GM18502 (cell line): ENCODE data around the gene KRT71.

Source experiments
- ATAC-seq: cut with Tn5 transposase; IDR thresholded peaks from one replicate; pipeline ENCODE4 v1.9.1; 2021; ENCODE audit warnings: mild to moderate bottlenecking; ENCODE audit not compliant: unreplicated experiment, poor library complexity

The KRT71 gene

DNA sequence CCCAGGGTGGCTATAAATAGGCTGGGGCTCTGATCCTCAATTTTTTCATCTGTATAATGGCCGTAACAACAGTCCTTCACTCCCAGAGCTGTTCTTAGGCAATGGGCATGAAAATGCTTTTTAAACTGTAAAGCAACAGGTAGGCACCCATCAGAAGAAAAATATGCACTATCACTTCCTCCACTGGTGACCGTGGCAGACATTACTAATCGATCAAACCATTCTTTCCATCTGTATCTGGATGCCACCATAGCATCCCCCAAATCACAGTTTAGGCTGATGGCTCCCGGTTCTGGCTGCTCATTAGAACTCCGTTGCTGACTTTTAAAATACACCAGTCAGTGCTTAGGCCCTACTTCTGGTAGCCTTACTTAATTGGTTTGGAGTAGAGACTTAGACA lies 11.2 kb downstream of the KRT71 start:
- no peak for ATAC-seq

DNA sequence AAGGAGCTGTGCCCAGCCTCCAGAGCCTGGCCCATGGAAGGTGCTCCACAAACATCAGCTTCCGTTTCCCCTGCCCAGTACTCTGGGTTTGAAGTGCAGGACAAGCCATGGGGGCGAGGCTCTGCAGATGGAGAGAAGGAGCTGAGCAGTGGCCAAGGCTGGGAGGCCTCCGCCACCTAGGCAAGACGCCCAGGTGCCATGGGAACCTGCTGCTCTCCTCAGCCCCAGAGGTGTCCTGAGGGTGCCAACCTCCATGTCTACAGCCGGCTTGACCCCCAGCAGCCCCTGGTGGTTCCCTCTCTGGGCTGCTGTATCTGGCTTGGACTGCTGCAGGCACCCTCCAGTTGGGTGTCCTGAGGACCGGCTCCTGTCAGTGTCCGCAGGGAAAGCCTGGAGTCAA lies 12.4 kb downstream of the KRT71 start:
- no peak for ATAC-seq

DNA sequence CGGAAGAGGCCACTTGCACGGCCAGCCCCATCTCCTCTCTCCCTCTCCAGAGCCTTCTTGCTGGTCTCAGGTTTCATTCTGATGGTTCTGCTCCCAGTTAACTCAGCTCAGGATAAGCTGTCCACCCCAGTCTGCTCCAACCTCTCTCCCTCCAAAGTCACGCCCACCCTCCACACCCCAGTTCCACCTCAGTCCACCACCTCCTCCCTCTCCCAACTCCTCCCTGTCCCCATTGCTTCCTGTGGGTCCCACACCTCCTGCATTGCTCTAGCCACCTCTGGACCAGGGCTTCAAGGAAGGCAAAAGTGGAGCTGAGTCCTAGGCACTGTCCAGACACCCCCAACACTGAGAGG lies 13.1 kb downstream of the KRT71 start:
- ATAC-seq = no peak

DNA sequence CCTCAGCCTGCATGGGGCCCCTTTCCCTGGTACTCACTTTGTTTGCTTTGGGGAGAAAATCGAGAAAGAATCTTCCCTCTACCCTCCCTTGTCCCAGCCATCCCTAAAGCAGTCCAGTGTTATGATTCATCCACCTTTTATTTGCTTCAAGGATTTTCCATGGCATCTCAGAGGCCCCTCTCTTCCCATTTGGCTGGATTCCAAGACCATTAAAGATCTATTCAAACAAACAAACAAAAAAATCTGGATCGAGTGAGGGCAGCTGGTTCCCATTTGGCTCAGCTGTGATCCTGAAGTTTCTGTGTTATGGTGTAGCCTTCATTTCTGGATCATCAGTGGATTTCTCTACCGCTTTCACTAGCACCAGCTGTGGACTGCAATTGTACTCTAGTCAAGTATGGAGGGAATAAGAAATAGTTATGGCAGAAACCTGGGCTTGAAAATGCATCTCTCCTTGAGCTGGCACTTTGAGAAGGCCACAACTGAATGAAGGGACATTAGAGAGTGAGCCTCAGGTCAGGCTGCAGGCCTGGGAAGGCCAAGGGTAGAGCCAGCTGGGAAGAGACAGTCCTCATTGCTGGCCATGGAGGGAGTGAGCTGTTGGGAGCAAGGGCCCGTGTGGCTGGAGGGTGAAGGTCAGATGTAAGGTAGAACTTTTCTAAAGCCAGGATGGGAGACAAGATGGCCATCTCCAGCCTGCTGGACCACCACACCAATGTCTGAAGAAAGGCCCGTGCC lies 13.7 kb downstream of the KRT71 start:
- no peak for ATAC-seq

DNA sequence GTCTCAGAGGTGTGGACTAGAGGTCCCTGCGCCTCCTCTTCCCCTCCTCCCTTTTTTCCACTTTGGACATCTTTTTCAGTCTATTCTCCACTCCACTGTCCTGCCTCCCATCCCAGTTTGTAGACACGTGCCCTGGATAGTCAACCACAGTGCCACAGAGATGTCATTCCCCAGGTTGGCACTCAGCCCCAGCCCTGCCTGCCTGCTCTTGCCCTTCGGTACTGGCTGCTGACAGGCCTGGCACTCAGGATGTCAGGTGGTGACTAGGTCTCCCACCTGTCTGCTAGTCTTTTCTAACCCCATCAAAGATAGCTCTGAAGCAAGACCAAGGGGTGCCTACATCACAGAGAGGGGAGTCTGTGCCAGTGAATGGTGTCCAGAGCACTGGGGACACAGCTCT lies 15.8 kb downstream of the KRT71 start:
- ATAC-seq = no peak

DNA sequence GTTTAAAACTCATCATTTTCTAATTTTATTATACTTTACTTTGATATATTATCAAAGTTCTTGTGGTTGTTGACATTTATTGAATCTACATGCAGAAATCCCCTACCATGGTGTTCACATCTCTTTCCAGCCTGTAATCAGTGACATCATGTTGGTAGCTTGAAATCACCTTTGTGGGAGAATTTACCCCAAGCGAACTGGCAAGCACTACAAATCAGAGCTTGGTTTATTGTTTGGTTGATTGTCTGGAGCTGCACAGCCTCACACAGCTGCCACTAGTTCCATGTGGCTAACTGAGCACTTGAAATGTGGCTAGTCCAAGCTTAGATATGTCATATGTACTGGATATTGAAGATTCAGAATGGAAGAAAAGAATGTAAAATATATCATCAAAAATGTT lies 17.4 kb downstream of the KRT71 start:
- ATAC-seq = no peak

DNA sequence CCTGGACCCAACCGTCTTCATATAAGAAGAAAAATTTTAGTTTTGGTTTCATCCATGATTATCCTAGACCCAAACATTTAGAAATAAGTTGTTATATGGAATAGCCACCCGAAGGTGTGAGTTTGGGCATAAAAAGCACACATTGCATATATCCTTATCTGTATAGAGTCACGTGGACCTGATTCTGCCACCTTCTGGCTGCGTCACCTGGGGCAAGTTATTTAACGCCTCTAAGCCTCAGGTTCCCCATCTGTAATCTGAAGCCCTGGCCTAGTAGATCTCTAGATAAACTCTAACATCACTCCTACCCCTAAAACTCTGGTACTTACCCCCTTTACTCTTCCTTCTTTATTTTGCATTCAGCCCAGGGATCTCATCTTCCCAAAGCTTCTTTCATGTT lies 18.5 kb downstream of the KRT71 start:
- ATAC-seq = no peak

DNA sequence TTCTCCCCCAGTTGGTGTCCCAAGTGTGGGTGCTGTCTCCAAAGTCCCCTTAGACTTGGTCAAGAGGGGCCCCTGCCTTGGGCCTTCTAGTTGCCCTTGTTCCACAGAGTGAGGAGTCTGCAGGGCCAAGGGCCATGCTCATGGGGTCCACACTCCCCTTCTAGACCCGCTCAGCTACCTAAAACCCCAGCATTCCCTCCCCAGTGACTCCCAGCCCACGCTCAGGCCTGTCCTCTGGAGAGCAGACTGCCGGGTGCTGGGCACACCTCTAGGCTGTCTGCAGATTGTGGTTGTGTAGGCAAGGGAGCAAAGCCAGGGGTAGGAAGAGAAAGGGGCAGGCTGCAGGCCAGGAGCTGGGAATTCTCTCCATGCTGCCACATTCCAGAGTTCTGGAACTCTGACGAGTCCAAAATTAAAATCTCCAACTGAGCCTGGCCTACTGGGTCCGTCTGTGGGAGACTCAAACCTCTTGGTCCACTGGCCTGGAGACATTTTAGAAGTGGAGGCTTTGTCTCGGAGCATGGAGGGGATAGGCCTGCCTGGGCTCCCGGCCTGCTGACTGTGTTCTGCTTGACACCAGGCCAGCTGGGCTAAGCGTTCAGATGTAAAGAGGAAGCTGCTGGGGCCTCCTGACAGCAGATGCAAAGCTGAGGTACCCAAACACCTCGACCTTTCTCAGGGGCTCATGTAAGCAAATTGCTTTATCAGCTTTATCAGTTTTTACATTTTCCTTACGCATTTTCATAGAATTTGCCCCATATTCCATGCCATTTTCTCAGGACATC lies 19.1 kb downstream of the KRT71 start:
- ATAC-seq = no peak

DNA sequence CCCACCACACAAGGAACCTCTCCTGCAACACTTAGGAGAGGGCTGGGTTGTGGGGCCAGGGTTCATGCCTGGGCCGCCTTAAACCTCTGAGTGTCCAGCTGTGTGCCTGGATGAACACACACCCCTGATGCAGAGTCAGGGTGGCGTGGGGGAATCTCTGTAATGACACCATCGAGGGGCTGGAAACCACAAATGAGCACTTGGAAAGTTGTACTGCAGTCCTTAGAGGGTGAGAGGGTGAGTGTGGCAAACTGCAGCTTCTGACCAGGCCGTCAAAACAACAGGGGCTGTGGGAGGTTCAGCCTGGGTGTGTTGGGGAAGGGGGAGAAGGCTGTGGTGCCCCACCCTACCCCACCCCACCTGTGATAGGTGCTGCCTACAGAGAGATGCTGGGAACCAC lies 20.3 kb downstream of the KRT71 start:
- no peak for ATAC-seq

DNA sequence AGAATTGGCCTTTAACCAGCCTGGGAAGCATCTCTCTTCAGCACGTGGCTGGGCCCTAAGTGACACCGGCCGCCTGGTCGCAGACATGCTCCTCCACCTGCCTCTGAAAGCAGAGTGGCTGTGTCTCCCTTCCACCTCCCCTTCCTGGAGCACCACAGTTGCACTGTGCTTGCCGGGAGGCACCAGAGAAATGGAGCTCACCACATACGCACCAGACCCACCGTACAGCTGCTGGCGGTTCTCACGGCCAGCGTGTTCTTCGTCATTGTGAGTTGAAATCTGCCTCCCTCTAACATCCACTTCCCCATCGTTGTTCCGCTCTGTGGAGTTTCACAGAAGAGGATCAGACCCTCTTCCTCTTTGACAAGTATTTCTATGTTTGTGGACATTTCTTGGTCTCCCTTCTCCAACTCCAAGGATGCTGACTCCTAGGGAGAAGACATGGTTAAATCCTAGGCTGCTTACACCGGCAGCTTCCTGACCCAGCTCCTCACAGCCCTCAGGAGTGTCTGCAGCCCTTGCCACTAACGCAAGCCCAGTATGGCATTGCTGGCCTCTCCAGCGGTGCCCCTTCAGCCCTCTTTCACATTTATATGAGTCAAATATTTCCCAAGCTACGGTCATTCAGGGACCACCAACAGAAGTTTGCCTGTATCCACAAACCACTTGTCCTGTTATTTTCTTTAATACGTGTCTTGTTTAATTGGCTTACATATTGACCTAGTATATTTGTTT lies 21.2 kb downstream of the KRT71 start:
- no peak for ATAC-seq

DNA sequence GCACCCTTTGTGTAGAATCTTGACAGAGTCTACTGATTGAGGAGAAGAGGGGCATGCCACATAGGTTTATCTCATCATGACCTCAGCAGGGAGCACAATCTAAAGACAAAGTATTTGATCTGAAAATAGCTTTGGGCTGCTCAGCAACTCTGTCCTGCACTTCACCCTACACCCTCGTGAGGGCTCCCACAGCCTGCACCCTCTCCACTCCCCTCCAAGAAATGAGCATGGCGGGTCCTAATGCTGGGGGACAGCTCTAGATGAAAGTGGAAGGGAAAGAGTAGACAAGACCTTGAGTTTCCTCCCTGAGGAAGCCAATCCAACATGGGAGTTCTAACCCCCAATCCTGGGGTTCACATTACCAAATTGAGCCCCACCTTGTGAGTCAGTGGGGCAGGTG lies 22.0 kb downstream of the KRT71 start:
- no peak for ATAC-seq

DNA sequence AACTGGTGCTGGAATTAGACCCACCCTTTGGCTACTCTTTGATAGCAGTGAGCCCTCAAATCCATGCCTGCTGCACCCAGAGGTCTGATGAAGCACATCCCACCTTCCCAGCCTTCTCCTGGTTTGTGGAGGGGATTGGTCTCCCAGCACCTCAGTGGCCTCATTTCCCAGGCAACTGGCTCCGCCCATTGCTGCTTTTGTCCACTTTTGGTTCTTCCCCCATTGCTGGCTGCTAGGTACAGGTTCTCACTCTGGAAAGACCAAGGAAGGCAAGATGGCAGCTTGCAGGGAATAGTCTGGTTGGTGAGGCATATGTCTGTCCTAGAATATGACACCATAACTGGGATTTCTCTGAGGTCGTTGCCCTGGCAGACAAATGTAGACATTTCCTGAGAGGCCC lies 22.6 kb downstream of the KRT71 start:
- ATAC-seq = no peak

DNA sequence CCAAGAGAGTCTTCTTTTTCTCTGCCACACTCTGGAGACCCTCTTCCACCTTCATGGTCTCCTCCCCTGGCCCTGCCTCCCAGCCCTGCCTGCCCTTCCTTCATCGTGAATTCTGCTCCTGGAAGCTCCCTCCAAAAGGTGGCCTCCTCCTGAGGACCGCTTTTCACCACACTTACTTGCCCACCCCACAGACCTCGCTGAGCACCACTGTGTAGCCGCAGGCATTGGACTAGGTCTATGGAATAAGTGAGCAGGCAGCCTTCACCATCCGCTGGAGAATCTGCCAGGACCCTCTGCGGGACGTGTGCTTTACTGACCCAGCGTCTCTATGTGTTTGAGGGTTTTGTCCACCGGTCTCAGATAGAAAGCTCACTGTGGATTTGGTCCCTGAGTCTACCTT lies 23.1 kb downstream of the KRT71 start:
- ATAC-seq = no peak

DNA sequence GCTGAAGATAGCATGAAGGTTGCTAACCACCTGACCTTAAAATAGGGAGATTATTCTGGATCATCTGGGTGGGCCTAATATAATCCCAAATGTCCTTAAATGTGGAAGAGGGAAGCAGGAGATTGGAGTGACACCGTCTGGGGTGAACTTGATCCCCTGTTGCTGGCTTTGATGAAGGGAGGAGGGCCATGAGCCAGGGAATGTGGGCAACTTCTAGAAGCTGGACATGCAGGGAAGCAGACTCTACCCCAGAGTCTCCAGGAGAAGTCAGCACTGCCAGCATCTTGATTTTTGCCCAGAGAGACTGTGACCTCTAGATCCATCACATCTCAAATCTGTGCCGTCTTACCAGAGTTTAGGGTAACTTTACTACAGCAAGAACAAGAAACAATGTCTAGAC lies 23.5 kb downstream of the KRT71 start:
- ATAC-seq = no peak

DNA sequence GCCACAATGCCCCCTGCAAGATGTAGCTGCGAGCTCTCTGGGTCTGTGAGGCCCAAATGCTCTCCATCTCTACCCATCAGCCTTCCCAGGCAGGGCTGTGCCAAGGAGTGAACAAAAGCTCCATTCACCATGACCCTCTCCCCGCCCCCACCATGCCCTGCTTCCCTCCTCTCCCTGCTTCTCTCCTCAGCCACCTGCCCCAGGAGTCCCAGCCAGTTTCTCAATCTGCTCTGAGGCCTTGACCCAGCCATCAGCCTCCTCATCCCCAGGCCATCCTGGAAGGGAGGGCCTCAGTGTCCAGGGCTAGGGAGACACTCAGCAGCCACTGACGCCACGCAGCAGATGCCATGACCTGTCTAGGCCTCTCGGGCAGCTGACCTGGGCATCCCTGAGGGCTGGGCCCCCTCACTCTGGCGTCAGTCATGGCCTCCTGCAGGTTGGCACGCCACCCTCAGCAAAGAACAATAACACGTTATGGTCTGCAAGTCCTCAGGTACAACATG lies 24.3 kb downstream of the KRT71 start:
- ATAC-seq = no peak

DNA sequence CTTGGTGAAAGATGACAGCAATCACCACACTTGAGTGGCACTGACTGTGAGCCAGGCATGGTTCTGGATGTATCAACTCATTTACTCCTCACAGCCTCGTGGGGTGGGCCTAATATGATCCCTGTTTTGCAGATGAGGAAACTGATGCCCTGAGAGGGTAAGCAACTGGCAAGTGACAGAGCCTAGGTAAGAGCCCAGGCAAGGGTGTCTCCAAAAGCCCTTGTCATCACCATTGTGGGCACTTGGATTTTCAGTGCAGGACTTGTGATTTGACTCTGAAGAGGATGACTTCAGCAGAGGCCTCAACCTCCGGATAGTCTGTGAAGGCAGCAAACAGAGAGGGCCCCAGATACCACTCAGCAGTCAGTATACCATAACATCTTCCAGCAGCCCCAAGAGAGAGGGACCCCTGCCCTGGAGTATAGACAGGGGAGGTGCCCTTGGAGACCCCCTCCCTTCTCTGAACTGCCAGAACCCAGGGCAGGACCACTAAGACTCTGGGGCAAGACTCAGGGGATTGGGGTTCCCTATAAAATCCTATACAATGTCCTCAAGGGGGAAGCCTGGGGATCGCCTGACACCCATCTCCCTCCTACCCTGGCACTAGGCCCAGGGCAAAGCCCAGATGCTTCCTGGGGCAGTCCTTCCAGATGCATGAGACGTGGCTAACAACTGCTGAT lies 25.7 kb downstream of the KRT71 start:
- no peak for ATAC-seq

DNA sequence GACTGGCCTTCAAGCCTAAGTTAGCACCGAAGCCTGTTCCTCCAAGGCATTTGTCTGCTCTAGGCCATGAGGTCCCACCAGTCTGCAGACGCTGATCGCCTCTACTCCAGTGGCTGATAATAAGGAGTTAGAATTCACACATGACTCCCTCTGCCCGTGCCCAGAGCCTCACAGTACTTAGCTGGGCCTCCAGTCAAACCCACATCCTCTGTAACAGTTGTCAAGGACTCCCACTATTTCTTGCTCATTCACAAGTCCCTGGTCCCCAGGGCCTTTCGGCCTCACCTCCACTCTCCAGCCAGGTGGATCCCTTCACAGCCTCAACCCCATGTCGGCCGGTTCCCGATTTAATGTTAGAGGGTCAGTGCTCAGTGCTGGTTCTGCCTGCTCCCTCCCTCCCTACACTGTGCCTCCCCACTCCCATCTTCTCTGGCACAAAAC lies 26.4 kb downstream of the KRT71 start:
- no peak for ATAC-seq

DNA sequence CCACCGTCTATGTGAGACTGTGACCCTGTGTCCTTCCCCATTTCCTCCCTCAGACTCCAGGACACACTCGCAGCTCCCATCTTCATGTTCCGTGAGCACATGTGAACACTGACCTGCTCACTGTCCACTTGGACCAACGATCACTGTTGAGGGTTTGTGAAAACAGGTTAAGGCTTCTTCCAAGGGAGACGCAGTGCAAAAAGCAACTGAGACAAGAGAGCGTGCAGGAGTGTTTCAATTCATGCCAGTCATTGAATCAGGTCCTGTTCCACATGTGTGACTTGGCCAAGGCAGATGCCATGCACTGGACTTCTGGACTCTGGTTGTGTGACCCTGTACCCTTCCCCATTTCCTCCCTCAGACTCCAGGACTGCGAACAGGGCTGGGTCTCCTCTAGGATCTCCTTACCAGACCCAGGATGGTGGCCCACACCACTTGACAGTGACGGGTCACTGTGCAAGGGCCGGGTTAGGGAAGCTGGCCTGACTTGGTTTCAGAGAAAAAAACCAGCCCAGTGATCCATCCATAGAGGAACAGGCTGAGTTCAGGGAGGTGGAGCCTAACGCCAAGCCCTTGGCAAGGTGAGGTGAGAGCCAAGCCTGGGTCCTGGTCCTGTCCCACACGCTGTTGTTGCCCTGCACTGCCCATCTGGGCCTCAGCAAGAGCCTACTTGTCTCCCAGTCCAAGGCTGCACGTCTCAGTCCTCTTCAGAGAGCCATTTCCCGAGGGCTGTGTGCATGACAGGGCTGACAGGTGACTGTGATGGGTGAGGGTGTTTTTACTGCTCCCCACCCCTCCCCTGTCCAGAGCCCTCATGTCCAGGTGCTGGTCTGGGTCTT lies 27.1 kb downstream of the KRT71 start:
- ATAC-seq = no peak

DNA sequence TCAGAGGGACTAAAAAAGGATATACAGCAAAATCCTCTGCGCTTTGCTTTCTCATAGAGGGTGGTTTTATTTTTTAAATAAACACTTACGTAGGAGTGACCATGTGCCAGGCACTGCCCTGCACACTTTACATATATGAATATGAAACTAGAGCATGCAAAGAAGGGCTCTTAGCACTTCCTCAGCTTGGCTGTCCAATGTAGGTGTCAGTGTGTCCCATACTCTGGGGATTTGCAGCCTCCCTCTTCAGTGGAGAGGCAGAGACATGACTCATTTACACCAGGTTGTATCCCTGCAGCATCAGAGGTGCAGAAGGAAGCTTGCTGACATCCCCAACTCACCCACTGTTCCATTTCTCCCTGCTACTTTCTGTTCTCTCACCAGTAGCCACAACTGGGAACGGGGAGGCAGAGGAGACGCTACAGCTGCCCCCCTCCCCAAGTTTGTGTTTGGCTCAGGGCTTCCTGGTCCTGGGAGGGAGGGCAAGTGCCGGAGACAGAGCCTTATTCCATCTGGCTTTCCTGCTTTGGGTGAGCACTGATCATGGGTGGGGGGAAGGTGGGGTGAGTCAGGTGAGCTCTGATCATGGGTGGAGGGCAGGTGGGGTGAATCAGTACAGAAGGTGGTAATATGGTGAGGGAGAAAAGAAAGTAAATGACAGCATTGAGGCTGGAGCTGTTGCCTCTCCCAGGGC lies 27.9 kb downstream of the KRT71 start:
- no peak for ATAC-seq
